HepG2 (cell line): ENCODE results near the gene C2orf81. TPM values are rescaled to one million over a fixed set of nuclear protein-coding genes. Genes with fewer than 3 reads are reported as not detected.

Source experiments
- ARNT2 ChIP-seq: sonication (generic); formaldehyde crosslinking; IDR thresholded peaks from 2 replicates; pipeline ENCODE4 v1.8.0; 2022; ENCODE audit warnings: mild to moderate bottlenecking, low read depth, missing genetic modification reagents, moderate library complexity
- DMAP1 ChIP-seq: IDR thresholded peaks from 2 replicates; pipeline ENCODE4 v1.6.1; 2016
- ELK4 ChIP-seq: sonication (generic); formaldehyde crosslinking; IDR thresholded peaks from 2 replicates; pipeline ENCODE4 v1.9.0; 2021; ENCODE audit warnings: missing genetic modification reagents, borderline replicate concordance
- FOSL2 ChIP-seq: sonication (generic); formaldehyde crosslinking; IDR thresholded peaks from 2 replicates; pipeline ENCODE4 v1.4.0; 2020; ENCODE audit warnings: missing genetic modification reagents
- HNF4G ChIP-seq, 2 experiments: sonication (generic) in 1 of 2; formaldehyde crosslinking in 1 of 2; IDR thresholded peaks; 2 replicates each; pipeline versions ENCODE4 v1.4.0 to v1.6.1; 2011 to 2020; ENCODE audit warnings: borderline replicate concordance in 2 of 2, low read depth in 2 of 2, mild to moderate bottlenecking in 2 of 2, low read length in 1 of 2, missing genetic modification reagents in 1 of 2, moderate library complexity in 1 of 2
- HOMEZ ChIP-seq: IDR thresholded peaks from 2 replicates; pipeline ENCODE4 v1.6.1; 2016; ENCODE audit warnings: low read depth
- NFE2 ChIP-seq: sonication (generic); formaldehyde crosslinking; IDR thresholded peaks from 2 replicates; pipeline ENCODE4 v1.4.0; 2020; ENCODE audit warnings: missing genetic modification reagents
- PREB ChIP-seq: sonication (generic); formaldehyde crosslinking; IDR thresholded peaks from 2 replicates; pipeline ENCODE4 v1.4.0; 2020; ENCODE audit warnings: missing genetic modification reagents
- SIN3B ChIP-seq: fragments of 150-350 bp; IDR thresholded peaks from 2 replicates; pipeline ENCODE4 v1.6.1; 2014; ENCODE audit warnings: low read length
- ZBTB3 ChIP-seq: sonication (generic); formaldehyde crosslinking; IDR thresholded peaks from 2 replicates; pipeline ENCODE4 v1.4.0; 2020; ENCODE audit warnings: low read depth, mild to moderate bottlenecking, moderate library complexity, missing genetic modification reagents, borderline replicate concordance
- ZNF142 ChIP-seq: sonication (generic); formaldehyde crosslinking; IDR thresholded peaks from 2 replicates; pipeline ENCODE4 v1.4.0; 2020; ENCODE audit warnings: missing genetic modification reagents
- ZNF225 ChIP-seq: sonication (generic); formaldehyde crosslinking; IDR thresholded peaks from 2 replicates; pipeline ENCODE4 v1.4.0; 2020; ENCODE audit warnings: mild to moderate bottlenecking, missing genetic modification reagents
- ZNF24 ChIP-seq: fragments of 450-650 bp; IDR thresholded peaks from 2 replicates; pipeline ENCODE4 v1.6.1; 2017; ENCODE audit warnings: antibody characterized with exemption, mild to moderate bottlenecking
- ZNF512 ChIP-seq: sonication (generic); formaldehyde crosslinking; IDR thresholded peaks from 2 replicates; pipeline ENCODE4 v1.4.0; 2020; ENCODE audit warnings: mild to moderate bottlenecking, missing genetic modification reagents
- ZNF75D ChIP-seq: sonication (generic); formaldehyde crosslinking; IDR thresholded peaks from 2 replicates; pipeline ENCODE4 v1.8.1; 2023; ENCODE audit warnings: missing genetic modification reagents, mild to moderate bottlenecking, borderline replicate concordance
- ZNF780A ChIP-seq: sonication (generic); formaldehyde crosslinking; IDR thresholded peaks from 2 replicates; pipeline ENCODE4 v1.8.0; 2022; ENCODE audit warnings: mild to moderate bottlenecking, missing genetic modification reagents, moderate library complexity
- polyA plus RNA-seq, 8 experiments: library from polyadenylated mRNA; depleted of rRNA in 3 of 8; stranded (reverse) in 7 of 8; unstranded in 1 of 8; fragments of >200 nt; fragmentation: Illumina TruSeq in 4 of 8; extraction: Trizol in 4 of 8; gene quantifications; 2 replicates each; pipeline versions ENCODE4 v1.2.1 to v1.2.3, GENCODE V29; 2011 to 2016; ENCODE audit warnings: low read depth in 4 of 8, missing spikeins in 1 of 8, mixed read lengths in 1 of 8; ENCODE audit not compliant: insufficient read depth in 1 of 8
- total RNA-seq, 5 experiments: library from RNA; depleted of rRNA; stranded (reverse); fragments of >200 nt; fragmentation: Illumina TruSeq; extraction: Trizol; gene quantifications; 2 replicates each; pipeline ENCODE4 v1.2.3, GENCODE V29; 2016; ENCODE audit warnings: low read depth in 1 of 5

The C2orf81 gene
- total and polyA plus RNA-seq, 2 of the 13 experiments (the other 11 are each of a cell fraction or from before 2014, with no cell fraction given), result 0.15 to 0.17 TPM

- TF ChIP-seq ZNF142 (no peak), ZNF24 (no peak), ARNT2 (CRISPR knock-in tag) (peak; percentile 78; the same call in 1 of the 2 replicates), ELK4 (CRISPR knock-in tag) (no peak), PREB (CRISPR knock-in tag) (no peak), HNF4G (IDR thresholded peaks at IDR 0.05; ENCODE audit: borderline replicate concordance, low read depth, low read length) (peak; percentile 84), HNF4G (CRISPR knock-in tag; IDR thresholded peaks at IDR 0.05; ENCODE audit: borderline replicate concordance, low read depth) (peak; percentile 99), FOSL2 (peak; percentile 43; the same call in 1 of the 2 replicates), ZBTB3 (CRISPR knock-in tag) (peak; percentile 85; the same call in 1 of the 2 replicates), ZNF512 (CRISPR knock-in tag) (no peak), ZNF780A (no peak), HOMEZ (CRISPR knock-in tag) (no peak; the same call in 1 of the 2 replicates), SIN3B (no peak), ZNF225 (CRISPR knock-in tag) (peak; percentile 64; the same call in 1 of the 2 replicates), ZNF75D (CRISPR knock-in tag) (no peak), DMAP1 (CRISPR knock-in tag) (peak; percentile 94), NFE2 (CRISPR knock-in tag) (no peak)
These were observed 8.3 kb upstream of the C2orf81 start (continued) for GRCh38 chr2:74429487-74430451.
